C4-2B (cell line): ENCODE measurements around the gene C1orf174.
A peak's percentile ranks its signal among the peaks of the same experiment; 100 is the strongest.

Source experiments
- H3K27ac ChIP-seq: fragments of 450-650 bp; 2 replicates; pipeline ENCODE4 v1.5.1; 2017
- CTCF ChIP-seq: fragments of 450-650 bp; conservative IDR thresholded peaks from 2 replicates; pipeline ENCODE4 v1.5.1; 2017; ENCODE audit warnings: mild to moderate bottlenecking
- ZFX ChIP-seq: fragments of 450-650 bp; IDR thresholded peaks from 2 replicates; pipeline ENCODE4 v1.6.1; 2017

C1orf174 gene

GRCh38 chr1:3902571-3903091, 2.6 kb upstream of the C1orf174 start:
- no peak overlapping the region for H3K27ac ChIP-seq
- TF ChIP-seq ZFX (no peak), CTCF (no peak)

- TF ChIP-seq ZFX, result no peak
- TF ChIP-seq CTCF, result no peak
- H3K27ac ChIP-seq, result no peak overlapping the region
Observed at GRCh38 chr1:3902111-3902511, 2.0 kb upstream of the C1orf174 start.

- peak overlapping the region; percentile 95 for H3K27ac ChIP-seq
- TF ChIP-seq ZFX (no peak), CTCF (no peak)
Observed at GRCh38 chr1:3900969-3901529, 977 bp upstream of the C1orf174 start.

GRCh38 chr1:3899754-3900149, 320 bp downstream of the C1orf174 start:
- TF ChIP-seq ZFX, result peak; percentile 89
- no peak for TF ChIP-seq CTCF
- H3K27ac ChIP-seq, result peak overlapping the region; percentile 95

- TF ChIP-seq ZFX (no peak), CTCF (no peak; the same call in 1 of the 2 replicates)
- H3K27ac ChIP-seq, result peak overlapping the region; percentile 95
Observed at GRCh38 chr1:3898994-3899753, 898 bp downstream of the C1orf174 start.

- TF ChIP-seq ZFX (no peak), CTCF (no peak)
Observed at GRCh38 chr1:3898475-3898735, 1.7 kb downstream of the C1orf174 start.

GRCh38 chr1:3896396-3897000, 3.6 kb downstream of the C1orf174 start:
- TF ChIP-seq ZFX, result no peak
- no peak for TF ChIP-seq CTCF
- H3K27ac ChIP-seq, result no peak overlapping the region

More at GRCh38 chr1:3898475-3898735, 1.7 kb downstream of the C1orf174 start:
- H3K27ac ChIP-seq, result no peak overlapping the region
